NB4 (cell line): ENCODE results near the gene MED13L.

Experiments
- DNase-seq: peaks from one replicate; pipeline ENCODE4 v3.0.0; 2010; ENCODE audit warnings: low read depth
- H3K4me3 ChIP-seq: one replicate; pipeline ENCODE4 v1.5.1; 2011; ENCODE audit warnings: mild to moderate bottlenecking, low read depth, low read length, moderate library complexity
- CTCF ChIP-seq: IDR thresholded peaks from one replicate; pipeline ENCODE4 v1.5.1; 2012; ENCODE audit warnings: low read depth, low read length
- MAX ChIP-seq: IDR thresholded peaks from 2 replicates; pipeline ENCODE4 v1.6.1; 2011; ENCODE audit warnings: low read depth, low read length
- MYC ChIP-seq: IDR thresholded peaks from 2 replicates; pipeline ENCODE4 v1.6.1; 2011; ENCODE audit warnings: low read depth, low read length
- POLR2A ChIP-seq: IDR thresholded peaks from 2 replicates; pipeline ENCODE4 v1.6.1; 2011; ENCODE audit warnings: mild to moderate bottlenecking; ENCODE audit not compliant: insufficient read length; ENCODE audit errors: extremely low read depth

Gene MED13L

GRCh38 chr12:115956659-115957058 lies 320.8 kb downstream of the MED13L start:
- H3K4me3 ChIP-seq: no peak overlapping the region
- TF ChIP-seq POLR2A: no peak
- TF ChIP-seq MYC: no peak
- no peak for TF ChIP-seq CTCF
- no peak for TF ChIP-seq MAX
- DNase-seq: no peak

DNA sequence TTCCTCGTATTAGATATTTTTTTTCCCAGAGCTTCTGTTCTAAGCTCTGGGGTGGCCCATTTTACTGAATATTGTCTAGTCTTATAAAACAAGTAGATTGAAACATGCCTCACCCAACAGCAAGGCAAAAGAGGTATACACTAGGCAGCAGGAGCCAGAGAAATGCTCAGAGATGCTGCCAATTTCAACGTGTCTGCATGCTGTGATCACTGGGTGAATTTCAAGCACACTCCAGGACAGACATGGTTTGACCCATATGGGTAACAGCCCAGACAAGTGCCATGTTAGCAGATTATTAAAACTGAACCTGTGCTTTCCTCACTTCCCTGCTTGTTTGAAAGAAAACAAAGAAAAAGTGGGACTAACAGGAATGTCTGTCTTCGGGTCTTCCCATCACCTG lies 321.3 kb downstream of the MED13L start:
- TF ChIP-seq POLR2A: no peak
- no peak for TF ChIP-seq MYC
- TF ChIP-seq CTCF: no peak
- no peak for TF ChIP-seq MAX
- DNase-seq: no peak
- no peak overlapping the region for H3K4me3 ChIP-seq

GRCh38 chr12:115953450-115953849 lies 324.0 kb downstream of the MED13L start:
- TF ChIP-seq POLR2A (no peak), MYC (no peak), MAX (no peak), CTCF (no peak)
- H3K4me3 ChIP-seq: no peak overlapping the region
- no peak for DNase-seq

GRCh38 chr12:115953031-115953430 lies 324.5 kb downstream of the MED13L start:
- TF ChIP-seq MAX: no peak
- TF ChIP-seq CTCF: no peak
- no peak for DNase-seq
- no peak overlapping the region for H3K4me3 ChIP-seq

DNA sequence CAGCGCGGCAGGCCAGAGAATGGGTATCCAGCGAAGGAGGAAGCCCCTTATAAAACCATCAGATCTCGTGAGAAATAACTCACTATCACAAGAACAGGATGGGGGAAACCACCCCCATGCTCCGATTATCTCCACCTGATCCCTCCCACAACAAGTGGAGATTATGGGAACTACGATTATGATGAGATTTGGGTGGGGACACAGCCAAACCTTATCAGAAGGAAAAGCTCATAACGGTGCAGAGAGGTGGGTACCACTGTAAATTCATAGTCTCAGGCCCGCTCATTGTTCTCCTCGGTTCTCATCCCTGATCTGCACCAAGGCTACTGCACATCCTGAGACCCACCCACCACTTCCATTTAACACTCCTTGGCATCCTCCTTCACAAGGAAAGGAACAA lies 326.5 kb downstream of the MED13L start:
- no peak overlapping the region for H3K4me3 ChIP-seq
- no peak for DNase-seq
- TF ChIP-seq MYC (no peak), CTCF (no peak), MAX (no peak), POLR2A (no peak)

GRCh38 chr12:115949675-115950074 lies 327.8 kb downstream of the MED13L start:
- no peak for DNase-seq
- no peak overlapping the region for H3K4me3 ChIP-seq
- no peak for TF ChIP-seq MYC
- TF ChIP-seq MAX: no peak
- TF ChIP-seq CTCF: no peak
- TF ChIP-seq POLR2A: no peak
